ENCODE results near the gene HMCES. TPM values are rescaled to one million over a fixed set of nuclear protein-coding genes. Genes with fewer than 3 reads are reported as not detected.

The HMCES gene
- total and polyA plus RNA-seq, 2 of the 13 experiments (the other 11 are each of a cell fraction or from before 2014, with no cell fraction given): 16.1 to 37.5 TPM

DNA sequence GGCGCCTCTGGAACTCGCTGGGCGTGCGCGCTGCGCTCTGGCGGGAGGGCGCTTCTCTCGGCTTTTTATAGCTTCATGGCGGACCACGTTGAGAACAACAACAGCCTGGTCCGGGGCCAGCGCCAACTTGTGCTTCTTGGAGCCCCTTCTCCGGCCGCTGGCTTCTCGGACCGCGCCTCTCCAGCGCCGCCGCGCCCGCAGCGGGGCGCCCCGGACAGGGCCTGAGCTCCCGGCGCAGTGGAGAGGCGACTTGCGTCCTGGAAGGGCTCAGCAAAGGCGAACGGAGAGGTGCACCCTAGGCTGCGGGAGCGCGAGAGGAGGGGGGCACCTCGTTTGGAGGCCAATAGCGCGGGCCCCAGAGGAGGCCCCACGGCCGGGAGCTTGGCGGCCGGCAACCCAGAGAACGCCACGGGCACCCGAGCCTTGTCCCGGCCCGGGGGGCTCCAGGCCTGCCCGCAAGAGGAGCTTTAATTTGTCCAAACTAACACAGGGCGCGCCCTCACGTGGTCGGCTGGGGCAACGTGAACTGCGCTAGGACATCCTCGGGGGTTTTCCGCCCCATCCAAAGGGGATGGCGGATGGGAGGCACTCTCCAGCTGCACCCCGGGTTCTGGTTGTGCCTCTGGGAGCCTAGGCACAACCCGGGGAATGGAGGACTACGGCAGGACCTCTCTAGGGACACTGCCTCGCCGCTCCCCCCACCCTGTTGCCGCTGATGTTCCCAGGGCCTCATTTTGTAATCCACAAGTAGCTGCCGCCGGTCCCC, 37.8 kb downstream of the HMCES start (continued):
- TF ChIP-seq, protein P1, sequence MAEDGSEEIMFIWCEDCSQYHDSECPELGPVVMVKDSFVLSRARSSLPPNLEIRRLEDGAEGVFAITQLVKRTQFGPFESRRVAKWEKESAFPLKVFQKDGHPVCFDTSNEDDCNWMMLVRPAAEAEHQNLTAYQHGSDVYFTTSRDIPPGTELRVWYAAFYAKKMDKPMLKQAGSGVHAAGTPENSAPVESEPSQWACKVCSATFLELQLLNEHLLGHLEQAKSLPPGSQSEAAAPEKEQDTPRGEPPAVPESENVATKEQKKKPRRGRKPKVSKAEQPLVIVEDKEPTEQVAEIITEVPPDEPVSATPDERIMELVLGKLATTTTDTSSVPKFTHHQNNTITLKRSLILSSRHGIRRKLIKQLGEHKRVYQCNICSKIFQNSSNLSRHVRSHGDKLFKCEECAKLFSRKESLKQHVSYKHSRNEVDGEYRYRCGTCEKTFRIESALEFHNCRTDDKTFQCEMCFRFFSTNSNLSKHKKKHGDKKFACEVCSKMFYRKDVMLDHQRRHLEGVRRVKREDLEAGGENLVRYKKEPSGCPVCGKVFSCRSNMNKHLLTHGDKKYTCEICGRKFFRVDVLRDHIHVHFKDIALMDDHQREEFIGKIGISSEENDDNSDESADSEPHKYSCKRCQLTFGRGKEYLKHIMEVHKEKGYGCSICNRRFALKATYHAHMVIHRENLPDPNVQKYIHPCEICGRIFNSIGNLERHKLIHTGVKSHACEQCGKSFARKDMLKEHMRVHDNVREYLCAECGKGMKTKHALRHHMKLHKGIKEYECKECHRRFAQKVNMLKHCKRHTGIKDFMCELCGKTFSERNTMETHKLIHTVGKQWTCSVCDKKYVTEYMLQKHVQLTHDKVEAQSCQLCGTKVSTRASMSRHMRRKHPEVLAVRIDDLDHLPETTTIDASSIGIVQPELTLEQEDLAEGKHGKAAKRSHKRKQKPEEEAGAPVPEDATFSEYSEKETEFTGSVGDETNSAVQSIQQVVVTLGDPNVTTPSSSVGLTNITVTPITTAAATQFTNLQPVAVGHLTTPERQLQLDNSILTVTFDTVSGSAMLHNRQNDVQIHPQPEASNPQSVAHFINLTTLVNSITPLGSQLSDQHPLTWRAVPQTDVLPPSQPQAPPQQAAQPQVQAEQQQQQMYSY (CRISPR knock-in tag; IDR thresholded peaks at IDR 0.05): peak; percentile 31; the same call in 1 of the 2 replicates
- TF ChIP-seq ZFP1 (CRISPR knock-in tag; IDR thresholded peaks at IDR 0.05) (no peak), ZNF446 (CRISPR knock-in tag; IDR thresholded peaks at IDR 0.05) (0 out of 2 replicates have a peak, but pooled peaks have one; percentile 54), POGZ (CRISPR knock-in tag; IDR thresholded peaks at IDR 0.05) (peak; percentile 17; the same call in 1 of the 2 replicates), FOXK1 (CRISPR knock-in tag; IDR thresholded peaks at IDR 0.05; ENCODE audit: borderline replicate concordance, low read depth) (peak; percentile 100), THAP11 (CRISPR knock-in tag; IDR thresholded peaks at IDR 0.05) (peak; percentile 70; the same call in 1 of the 2 replicates), ATF7 (IDR thresholded peaks at IDR 0.05) (no peak), ATF7 (CRISPR knock-in tag; IDR thresholded peaks at IDR 0.05) (no peak), TMF1 (CRISPR knock-in tag; IDR thresholded peaks at IDR 0.05; ENCODE audit: low read depth) (no peak)
- TF ChIP-seq, protein P2, sequence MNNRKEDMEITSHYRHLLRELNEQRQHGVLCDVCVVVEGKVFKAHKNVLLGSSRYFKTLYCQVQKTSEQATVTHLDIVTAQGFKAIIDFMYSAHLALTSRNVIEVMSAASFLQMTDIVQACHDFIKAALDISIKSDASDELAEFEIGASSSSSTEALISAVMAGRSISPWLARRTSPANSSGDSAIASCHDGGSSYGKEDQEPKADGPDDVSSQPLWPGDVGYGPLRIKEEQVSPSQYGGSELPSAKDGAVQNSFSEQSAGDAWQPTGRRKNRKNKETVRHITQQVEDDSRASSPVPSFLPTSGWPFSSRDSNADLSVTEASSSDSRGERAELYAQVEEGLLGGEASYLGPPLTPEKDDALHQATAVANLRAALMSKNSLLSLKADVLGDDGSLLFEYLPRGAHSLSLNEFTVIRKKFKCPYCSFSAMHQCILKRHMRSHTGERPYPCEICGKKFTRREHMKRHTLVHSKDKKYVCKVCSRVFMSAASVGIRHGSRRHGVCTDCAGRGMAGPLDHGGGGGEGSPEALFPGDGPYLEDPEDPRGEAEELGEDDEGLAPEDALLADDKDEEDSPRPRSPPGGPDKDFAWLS (CRISPR knock-in tag; IDR thresholded peaks at IDR 0.05; ENCODE audit: borderline replicate concordance): no peak
- TF ChIP-seq, protein P3, sequence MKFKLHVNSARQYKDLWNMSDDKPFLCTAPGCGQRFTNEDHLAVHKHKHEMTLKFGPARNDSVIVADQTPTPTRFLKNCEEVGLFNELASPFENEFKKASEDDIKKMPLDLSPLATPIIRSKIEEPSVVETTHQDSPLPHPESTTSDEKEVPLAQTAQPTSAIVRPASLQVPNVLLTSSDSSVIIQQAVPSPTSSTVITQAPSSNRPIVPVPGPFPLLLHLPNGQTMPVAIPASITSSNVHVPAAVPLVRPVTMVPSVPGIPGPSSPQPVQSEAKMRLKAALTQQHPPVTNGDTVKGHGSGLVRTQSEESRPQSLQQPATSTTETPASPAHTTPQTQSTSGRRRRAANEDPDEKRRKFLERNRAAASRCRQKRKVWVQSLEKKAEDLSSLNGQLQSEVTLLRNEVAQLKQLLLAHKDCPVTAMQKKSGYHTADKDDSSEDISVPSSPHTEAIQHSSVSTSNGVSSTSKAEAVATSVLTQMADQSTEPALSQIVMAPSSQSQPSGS (CRISPR knock-in tag; IDR thresholded peaks at IDR 0.05): no peak
- TF ChIP-seq, protein P4, sequence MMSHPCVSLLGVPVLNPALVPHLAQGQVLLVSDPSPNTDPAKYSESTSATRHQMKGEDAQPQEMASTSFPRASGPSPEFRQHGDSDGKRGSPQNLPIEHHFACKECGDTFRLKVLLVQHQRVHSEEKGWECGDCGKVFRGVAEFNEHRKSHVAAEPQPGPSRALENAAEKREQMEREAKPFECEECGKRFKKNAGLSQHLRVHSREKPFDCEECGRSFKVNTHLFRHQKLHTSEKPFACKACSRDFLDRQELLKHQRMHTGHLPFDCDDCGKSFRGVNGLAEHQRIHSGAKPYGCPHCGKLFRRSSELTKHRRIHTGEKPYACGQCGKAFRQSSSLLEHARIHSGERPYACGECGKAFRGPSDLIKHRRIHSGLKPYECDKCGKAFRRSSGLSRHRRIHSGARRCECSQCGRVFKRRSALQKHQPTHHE (CRISPR knock-in tag; IDR thresholded peaks at IDR 0.05; ENCODE audit: borderline replicate concordance): peak; percentile 70; the same call in 1 of the 2 replicates
- TF ChIP-seq, protein P5, sequence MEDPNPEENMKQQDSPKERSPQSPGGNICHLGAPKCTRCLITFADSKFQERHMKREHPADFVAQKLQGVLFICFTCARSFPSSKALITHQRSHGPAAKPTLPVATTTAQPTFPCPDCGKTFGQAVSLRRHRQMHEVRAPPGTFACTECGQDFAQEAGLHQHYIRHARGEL (CRISPR knock-in tag; IDR thresholded peaks at IDR 0.05): no peak
- TF ChIP-seq, protein P6, sequence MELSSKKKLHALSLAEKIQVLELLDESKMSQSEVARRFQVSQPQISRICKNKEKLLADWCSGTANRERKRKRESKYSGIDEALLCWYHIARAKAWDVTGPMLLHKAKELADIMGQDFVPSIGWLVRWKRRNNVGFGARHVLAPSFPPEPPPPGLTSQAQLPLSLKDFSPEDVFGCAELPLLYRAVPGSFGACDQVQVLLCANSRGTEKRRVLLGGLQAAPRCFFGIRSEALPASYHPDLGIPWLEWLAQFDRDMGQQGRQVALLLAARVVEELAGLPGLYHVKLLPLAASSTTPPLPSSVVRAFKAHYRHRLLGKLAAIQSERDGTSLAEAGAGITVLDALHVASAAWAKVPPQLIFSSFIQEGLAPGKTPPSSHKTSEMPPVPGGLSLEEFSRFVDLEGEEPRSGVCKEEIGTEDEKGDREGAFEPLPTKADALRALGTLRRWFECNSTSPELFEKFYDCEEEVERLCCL (CRISPR knock-in tag; IDR thresholded peaks at IDR 0.05; ENCODE audit: borderline replicate concordance): no peak
